SK-N-SH treated with all-trans-retinoic acid at 6 μM for 48 hours (cell line): Measurements from ENCODE around the gene JUND.

Source experiments
- ATAC-seq: fragments of 200-7000 bp; cut with Tn5 transposase; 3 replicates; pipeline ENCODE4 v1.9.1; 2020; ENCODE audit warnings: mild to moderate bottlenecking, moderate library complexity
- BACH2 ChIP-seq: fragments of 250-450 bp; sonication (Bioruptor Pico); IDR thresholded peaks from 2 replicates; pipeline ENCODE4 v1.9.0; 2021; ENCODE audit warnings: mild to moderate bottlenecking, borderline replicate concordance
- CSDC2 ChIP-seq: fragments of 250-450 bp; sonication (Bioruptor Pico); IDR thresholded peaks from 2 replicates; pipeline ENCODE4 v1.5.0; 2020; ENCODE audit warnings: mild to moderate bottlenecking, moderate library complexity
- ESRRG ChIP-seq: fragments of 250-450 bp; sonication (Bioruptor Pico); IDR thresholded peaks from 2 replicates; pipeline ENCODE4 v1.6.1; 2021; ENCODE audit warnings: mild to moderate bottlenecking
- GLIS3 ChIP-seq: fragments of 250-450 bp; sonication (Bioruptor Pico); IDR thresholded peaks from 2 replicates; pipeline ENCODE4 v1.5.0; 2020; ENCODE audit warnings: mild to moderate bottlenecking, moderate library complexity
- ISL1 ChIP-seq: fragments of 250-450 bp; sonication (Bioruptor Pico); IDR thresholded peaks from 2 replicates; pipeline ENCODE4 v2.1.2; 2022; ENCODE audit warnings: mild to moderate bottlenecking, moderate library complexity
- OSR1 ChIP-seq: fragments of 250-450 bp; sonication (Bioruptor Pico); IDR thresholded peaks from 2 replicates; pipeline ENCODE4 v1.8.0; 2022; ENCODE audit warnings: moderate library complexity, mild to moderate bottlenecking, inconsistent platforms
- PPARA ChIP-seq: fragments of 250-450 bp; sonication (Bioruptor Pico); IDR thresholded peaks from 2 replicates; pipeline ENCODE4 v1.5.0; 2020; ENCODE audit warnings: mild to moderate bottlenecking, borderline replicate concordance
- TOX ChIP-seq: fragments of 250-450 bp; sonication (Bioruptor Pico); IDR thresholded peaks from 2 replicates; pipeline ENCODE4 v1.8.0; 2021; ENCODE audit warnings: mild to moderate bottlenecking, moderate library complexity, borderline replicate concordance
- ZFP3 ChIP-seq: fragments of 250-450 bp; sonication (Bioruptor Pico); IDR thresholded peaks from 2 replicates; pipeline ENCODE4 v1.5.0; 2020; ENCODE audit warnings: mild to moderate bottlenecking, moderate library complexity
- ZNF70 ChIP-seq: fragments of 450-650 bp; formaldehyde crosslinking; IDR thresholded peaks from 2 replicates; pipeline ENCODE4 v1.5.0; 2020; ENCODE audit warnings: mild to moderate bottlenecking, moderate library complexity
- TF ChIP-seq, protein P1 (sequence below): fragments of 250-450 bp; sonication (Bioruptor Pico); IDR thresholded peaks from 2 replicates; pipeline ENCODE4 v1.8.0; 2021; ENCODE audit warnings: low read depth, mild to moderate bottlenecking, moderate library complexity, borderline replicate concordance
- TF ChIP-seq, protein P2 (sequence below): fragments of 250-450 bp; sonication (Bioruptor Pico); IDR thresholded peaks from 2 replicates; pipeline ENCODE4 v1.5.0; 2020; ENCODE audit warnings: mild to moderate bottlenecking, moderate library complexity
- TF ChIP-seq, protein P3 (sequence below): fragments of 250-450 bp; sonication (Bioruptor Pico); IDR thresholded peaks from 2 replicates; pipeline ENCODE4 v1.5.1; 2020; ENCODE audit warnings: low read depth, mild to moderate bottlenecking, moderate library complexity

JUND gene

DNA sequence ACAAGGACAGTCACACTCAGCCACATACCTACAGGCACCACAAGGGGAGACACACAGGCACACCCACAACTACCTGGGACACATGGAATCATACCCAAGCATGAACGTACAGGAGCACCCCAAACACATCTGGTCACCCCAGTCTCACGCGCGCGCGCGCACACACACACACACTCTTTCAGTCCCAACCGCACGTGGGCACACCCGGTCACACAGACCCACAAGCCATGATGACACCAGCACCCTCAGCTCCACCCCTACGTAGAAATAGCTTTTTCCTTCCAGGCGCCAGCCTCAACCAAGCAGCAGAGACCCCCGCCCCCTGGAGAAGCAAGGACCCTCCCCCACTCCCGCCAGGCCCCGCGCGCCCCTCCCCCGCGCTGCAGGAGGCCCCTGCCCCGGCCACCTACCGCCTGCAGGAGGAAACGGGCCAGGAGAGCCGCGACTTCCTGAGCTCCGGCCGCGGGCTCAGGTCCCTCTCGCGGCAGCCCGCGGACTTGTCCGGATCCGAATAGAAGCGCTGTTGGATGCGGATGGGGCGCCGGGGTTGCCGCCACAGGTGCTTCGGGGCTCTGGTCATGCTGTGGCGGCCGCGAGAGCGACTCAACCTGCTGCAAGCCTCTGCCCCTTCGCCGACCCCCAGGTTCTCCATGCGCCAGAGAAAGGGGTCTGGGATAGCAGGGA lies 48.7 kb downstream of the JUND start:
- TF ChIP-seq, protein P1, sequence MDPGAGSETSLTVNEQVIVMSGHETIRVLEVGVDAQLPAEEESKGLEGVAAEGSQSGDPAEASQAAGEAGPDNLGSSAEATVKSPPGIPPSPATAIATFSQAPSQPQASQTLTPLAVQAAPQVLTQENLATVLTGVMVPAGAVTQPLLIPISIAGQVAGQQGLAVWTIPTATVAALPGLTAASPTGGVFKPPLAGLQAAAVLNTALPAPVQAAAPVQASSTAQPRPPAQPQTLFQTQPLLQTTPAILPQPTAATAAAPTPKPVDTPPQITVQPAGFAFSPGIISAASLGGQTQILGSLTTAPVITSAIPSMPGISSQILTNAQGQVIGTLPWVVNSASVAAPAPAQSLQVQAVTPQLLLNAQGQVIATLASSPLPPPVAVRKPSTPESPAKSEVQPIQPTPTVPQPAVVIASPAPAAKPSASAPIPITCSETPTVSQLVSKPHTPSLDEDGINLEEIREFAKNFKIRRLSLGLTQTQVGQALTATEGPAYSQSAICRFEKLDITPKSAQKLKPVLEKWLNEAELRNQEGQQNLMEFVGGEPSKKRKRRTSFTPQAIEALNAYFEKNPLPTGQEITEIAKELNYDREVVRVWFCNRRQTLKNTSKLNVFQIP (CRISPR knock-in tag), result no peak
- no peak for TF ChIP-seq ZFP3 (CRISPR knock-in tag)
- no peak for TF ChIP-seq GLIS3
- TF ChIP-seq CSDC2 (CRISPR knock-in tag), result no peak
- ATAC-seq, result peak; percentile 66

DNA sequence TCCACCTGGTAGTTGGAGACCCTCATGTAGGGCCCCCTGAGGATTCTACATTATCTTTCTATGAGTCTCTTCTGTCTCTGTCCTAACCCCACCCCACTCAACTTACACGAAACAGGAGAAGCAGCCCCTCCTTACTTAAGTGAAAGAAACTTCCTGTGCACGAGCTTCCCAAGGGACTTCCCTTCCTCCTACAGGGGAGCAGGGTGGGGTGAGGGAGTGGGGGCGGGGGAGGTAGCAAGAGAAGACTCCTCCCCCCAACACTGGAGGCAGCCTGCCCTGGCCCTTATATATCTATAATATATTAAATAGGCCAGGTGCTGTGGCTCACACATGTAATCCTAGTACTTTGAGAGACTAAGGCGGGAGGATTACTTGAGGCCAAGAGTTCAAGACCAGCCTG lies 49.6 kb downstream of the JUND start:
- TF ChIP-seq OSR1, result no peak
- TF ChIP-seq, protein P1 (CRISPR knock-in tag), result no peak
- TF ChIP-seq, protein P2, sequence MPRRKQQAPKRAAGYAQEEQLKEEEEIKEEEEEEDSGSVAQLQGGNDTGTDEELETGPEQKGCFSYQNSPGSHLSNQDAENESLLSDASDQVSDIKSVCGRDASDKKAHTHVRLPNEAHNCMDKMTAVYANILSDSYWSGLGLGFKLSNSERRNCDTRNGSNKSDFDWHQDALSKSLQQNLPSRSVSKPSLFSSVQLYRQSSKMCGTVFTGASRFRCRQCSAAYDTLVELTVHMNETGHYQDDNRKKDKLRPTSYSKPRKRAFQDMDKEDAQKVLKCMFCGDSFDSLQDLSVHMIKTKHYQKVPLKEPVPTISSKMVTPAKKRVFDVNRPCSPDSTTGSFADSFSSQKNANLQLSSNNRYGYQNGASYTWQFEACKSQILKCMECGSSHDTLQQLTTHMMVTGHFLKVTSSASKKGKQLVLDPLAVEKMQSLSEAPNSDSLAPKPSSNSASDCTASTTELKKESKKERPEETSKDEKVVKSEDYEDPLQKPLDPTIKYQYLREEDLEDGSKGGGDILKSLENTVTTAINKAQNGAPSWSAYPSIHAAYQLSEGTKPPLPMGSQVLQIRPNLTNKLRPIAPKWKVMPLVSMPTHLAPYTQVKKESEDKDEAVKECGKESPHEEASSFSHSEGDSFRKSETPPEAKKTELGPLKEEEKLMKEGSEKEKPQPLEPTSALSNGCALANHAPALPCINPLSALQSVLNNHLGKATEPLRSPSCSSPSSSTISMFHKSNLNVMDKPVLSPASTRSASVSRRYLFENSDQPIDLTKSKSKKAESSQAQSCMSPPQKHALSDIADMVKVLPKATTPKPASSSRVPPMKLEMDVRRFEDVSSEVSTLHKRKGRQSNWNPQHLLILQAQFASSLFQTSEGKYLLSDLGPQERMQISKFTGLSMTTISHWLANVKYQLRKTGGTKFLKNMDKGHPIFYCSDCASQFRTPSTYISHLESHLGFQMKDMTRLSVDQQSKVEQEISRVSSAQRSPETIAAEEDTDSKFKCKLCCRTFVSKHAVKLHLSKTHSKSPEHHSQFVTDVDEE (CRISPR knock-in tag), result no peak
- TF ChIP-seq, all 23 proteins: peak for 0
- ATAC-seq, result no peak

DNA sequence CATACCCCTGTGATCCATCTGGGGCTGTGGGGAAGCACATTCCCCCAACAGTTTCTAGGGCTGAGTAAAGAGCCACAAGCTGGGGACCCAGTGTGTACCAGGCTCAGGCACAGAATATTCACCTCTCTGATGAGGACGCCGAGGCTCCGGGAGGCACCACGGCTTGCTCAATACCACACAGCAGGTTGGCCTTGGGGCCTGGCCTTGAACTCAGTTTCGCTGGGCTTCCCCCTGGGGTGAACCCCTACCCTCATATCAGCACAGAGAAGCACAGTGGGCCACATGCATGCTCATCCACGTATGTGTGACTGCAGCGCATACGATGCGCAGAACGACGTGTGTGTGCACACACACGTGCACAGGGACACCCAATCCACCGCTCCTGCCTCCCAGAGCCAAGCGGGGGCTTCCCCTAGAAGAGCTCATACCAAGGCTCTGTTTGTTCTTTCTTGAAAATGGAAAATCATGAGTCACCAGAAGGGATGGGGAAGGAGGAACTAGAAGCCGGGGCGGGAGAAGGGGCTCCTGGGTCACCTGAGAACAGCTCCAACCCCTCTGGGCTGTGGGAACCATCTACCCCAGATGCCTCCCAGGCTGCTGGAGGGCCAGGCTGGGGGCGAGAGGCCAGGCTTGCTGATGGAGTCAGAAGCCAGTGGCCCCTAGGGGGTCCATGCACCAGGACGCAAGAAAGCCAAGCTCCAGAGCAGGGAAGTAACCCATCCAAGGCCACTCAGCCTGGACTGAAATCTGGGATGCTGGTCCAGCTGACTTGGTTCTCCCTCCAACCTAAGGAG lies 50.3 kb downstream of the JUND start:
- TF ChIP-seq, protein P1 (CRISPR knock-in tag), result no peak
- TF ChIP-seq, protein P3, sequence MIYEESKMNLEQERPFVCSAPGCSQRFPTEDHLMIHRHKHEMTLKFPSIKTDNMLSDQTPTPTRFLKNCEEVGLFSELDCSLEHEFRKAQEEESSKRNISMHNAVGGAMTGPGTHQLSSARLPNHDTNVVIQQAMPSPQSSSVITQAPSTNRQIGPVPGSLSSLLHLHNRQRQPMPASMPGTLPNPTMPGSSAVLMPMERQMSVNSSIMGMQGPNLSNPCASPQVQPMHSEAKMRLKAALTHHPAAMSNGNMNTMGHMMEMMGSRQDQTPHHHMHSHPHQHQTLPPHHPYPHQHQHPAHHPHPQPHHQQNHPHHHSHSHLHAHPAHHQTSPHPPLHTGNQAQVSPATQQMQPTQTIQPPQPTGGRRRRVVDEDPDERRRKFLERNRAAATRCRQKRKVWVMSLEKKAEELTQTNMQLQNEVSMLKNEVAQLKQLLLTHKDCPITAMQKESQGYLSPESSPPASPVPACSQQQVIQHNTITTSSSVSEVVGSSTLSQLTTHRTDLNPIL (CRISPR knock-in tag), result no peak
- no peak for TF ChIP-seq TOX
- TF ChIP-seq, protein P2 (CRISPR knock-in tag), result no peak
- no peak for TF ChIP-seq OSR1
- no peak for TF ChIP-seq GLIS3
- no peak for TF ChIP-seq BACH2 (CRISPR knock-in tag)
- TF ChIP-seq ESRRG (CRISPR knock-in tag), result no peak
- no peak for TF ChIP-seq PPARA
- TF ChIP-seq ISL1 (CRISPR knock-in tag), result no peak
- TF ChIP-seq ZNF70 (CRISPR knock-in tag), result no peak
- ATAC-seq, result no peak
